Measurements from ENCODE around the gene PRR22. TPM values are rescaled to one million over a fixed set of nuclear protein-coding genes. Genes with fewer than 3 reads are reported as not detected.

PRR22 gene
- total and polyA plus RNA-seq, 7 experiments from 2014 or later = 0.20 to 8.6 (median 6.1) TPM; not detected in 1

- Histone ChIP-seq H3K4me3 (ENCODE audit: low read length) (no peak overlapping the region), H3K36me3 (ENCODE audit: control insufficient read depth in 2 of 3, insufficient read depth in 3 of 3, low read length in 3 of 3) (no peaks in the 10 kb centered on the region)
- ATAC-seq = no peak
These were observed 32.7 kb upstream of the PRR22 start for GRCh38 chr19:5817218-5817617.

DNA sequence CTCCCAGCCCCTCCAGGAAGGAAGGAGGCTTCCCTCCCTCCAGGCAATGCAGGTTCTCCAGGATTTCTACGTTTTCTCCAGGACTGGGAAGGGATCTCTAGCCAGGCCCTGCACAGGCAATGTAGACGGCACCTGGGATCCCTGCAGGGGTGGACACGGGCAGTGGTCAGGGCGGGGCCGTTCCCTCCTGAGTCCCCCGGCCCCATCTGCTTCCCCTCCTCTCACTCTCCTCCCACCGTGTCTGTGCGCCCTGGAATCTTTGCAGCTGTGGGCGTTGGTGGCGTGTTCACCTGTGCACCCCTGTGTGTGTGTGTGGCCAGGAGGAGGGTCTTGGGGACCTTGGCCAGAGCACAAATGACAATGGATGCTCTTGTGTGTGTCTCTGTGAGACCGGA is 30.3 kb upstream of the PRR22 start:
- no peaks in the 10 kb centered on the region for H3K27me3 ChIP-seq (ENCODE audit: control insufficient read depth in 2 of 2, insufficient read depth in 2 of 2, low read length in 2 of 2)
- H3K27ac ChIP-seq (ENCODE audit: low read depth, low read length) = no peak overlapping the region
- Mint-ChIP-seq H3K4me1 (peaks cover 0 to 4% (median 0%) of the 10 kb centered on the region in 7 donors), H3K27ac (no peak overlapping the region), H3K27me3 (peaks cover 0 to 11% (median 3%) of the 10 kb centered on the region in 5 donors), H3K9me3 (no peaks in the 10 kb centered on the region), H3K36me3 (no peaks in the 10 kb centered on the region), H3K4me3 (no peak overlapping the region)
- DNase-seq (no peak), ATAC-seq (no peak)
- no peaks in the 10 kb centered on the region for H3K9me3 ChIP-seq (ENCODE audit: control insufficient read depth in 2 of 3, low read length in 3 of 3)
- ChIA-PET POLR2A (no interaction called here), CTCF (no interaction called here)
- H3K4me1 ChIP-seq (ENCODE audit: control insufficient read depth in 2 of 2, insufficient read depth in 2 of 2, low read length in 2 of 2) = no peaks in the 10 kb centered on the region
- H3K36me3 ChIP-seq (ENCODE audit: control insufficient read depth in 2 of 3, insufficient read depth in 3 of 3, low read length in 3 of 3) = no peaks in the 10 kb centered on the region
- intact Hi-C loops (cut with micrococcal nuclease) = no loop called here
- H3K4me3 ChIP-seq (ENCODE audit: low read length) = no peak overlapping the region

More at GRCh38 chr19:5817218-5817617, 32.7 kb upstream of the PRR22 start:
- Mint-ChIP-seq H3K4me1 (peaks cover 0 to 5% (median 0%) of the 10 kb centered on the region in 7 donors), H3K27ac (peak overlapping the region in 1 of 9 donors; percentile 19), H3K4me3 (no peak overlapping the region), H3K9me3 (peaks cover 0 to 2% (median 0%) of the 10 kb centered on the region in 11 donors), H3K27me3 (peaks cover 0 to 11% (median 3%) of the 10 kb centered on the region in 5 donors), H3K36me3 (no peaks in the 10 kb centered on the region)
- Histone ChIP-seq H3K9me3 (ENCODE audit: control insufficient read depth in 2 of 3, low read length in 3 of 3) (no peaks in the 10 kb centered on the region), H3K27ac (ENCODE audit: low read depth, low read length) (no peak overlapping the region), H3K27me3 (ENCODE audit: control insufficient read depth in 2 of 2, insufficient read depth in 2 of 2, low read length in 2 of 2) (no peaks in the 10 kb centered on the region), H3K4me1 (ENCODE audit: control insufficient read depth in 2 of 2, insufficient read depth in 2 of 2, low read length in 2 of 2) (no peaks in the 10 kb centered on the region)
- DNase-seq = no peak
- ChIA-PET CTCF (no interaction called here), POLR2A (no interaction called here)
- intact Hi-C loops (cut with micrococcal nuclease) = no loop called here

DNA sequence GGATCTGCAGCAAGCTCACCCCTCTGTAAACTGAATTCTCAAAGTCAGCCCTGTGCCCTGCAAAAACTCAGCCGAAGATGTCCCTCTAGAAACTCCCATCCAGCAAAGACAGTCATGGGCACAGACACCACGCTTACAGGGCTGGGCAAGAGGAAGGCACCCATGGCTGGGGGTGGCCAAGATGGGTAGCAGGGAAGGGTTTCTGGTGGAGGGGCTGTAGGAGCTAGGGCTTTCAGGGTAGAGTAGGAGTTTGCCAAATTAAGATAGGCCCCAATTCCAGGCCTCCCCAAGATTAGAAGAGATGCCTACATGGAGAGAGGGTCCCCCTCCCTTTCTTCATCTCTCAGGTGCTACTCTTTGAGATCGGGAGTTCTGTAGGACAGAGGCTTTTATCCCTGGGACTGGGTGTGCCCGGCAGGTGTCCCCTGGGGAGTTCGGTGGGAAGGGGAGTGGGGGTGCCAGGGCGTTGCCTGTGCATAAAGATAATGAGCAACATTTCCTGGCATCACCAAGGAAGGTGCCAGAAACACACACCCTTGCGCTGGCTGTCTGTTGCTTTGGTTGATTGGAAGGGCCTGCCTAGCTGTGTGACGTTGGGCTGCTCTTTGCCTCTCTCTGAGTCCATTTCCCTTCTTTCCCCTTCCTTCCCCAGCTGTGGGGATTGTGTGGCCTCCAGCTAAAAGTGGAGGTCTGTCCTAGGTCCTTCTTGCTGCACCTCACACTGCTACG is 29.7 kb upstream of the PRR22 start:
- no peak overlapping the region for H3K27ac ChIP-seq (ENCODE audit: low read depth, low read length)
- ChIA-PET POLR2A (no interaction called here), CTCF (no interaction called here)
- peaks cover 0 to 4% (median 0%) of the 10 kb centered on the region in 7 donors for H3K4me1 Mint-ChIP-seq
- no peak overlapping the region for H3K4me3 ChIP-seq (ENCODE audit: low read length)
- H3K27ac Mint-ChIP-seq = no peak overlapping the region
- no peaks in the 10 kb centered on the region for H3K36me3 ChIP-seq (ENCODE audit: control insufficient read depth in 2 of 3, insufficient read depth in 3 of 3, low read length in 3 of 3)
- H3K4me1 ChIP-seq (ENCODE audit: control insufficient read depth in 2 of 2, insufficient read depth in 2 of 2, low read length in 2 of 2) = no peaks in the 10 kb centered on the region
- H3K36me3 Mint-ChIP-seq = no peaks in the 10 kb centered on the region
- no peaks in the 10 kb centered on the region for H3K9me3 ChIP-seq (ENCODE audit: control insufficient read depth in 2 of 3, low read length in 3 of 3)
- DNase-seq (no peak), ATAC-seq (no peak)
- no peaks in the 10 kb centered on the region for H3K27me3 ChIP-seq (ENCODE audit: control insufficient read depth in 2 of 2, insufficient read depth in 2 of 2, low read length in 2 of 2)
- intact Hi-C loops (cut with micrococcal nuclease) = no loop called here
- no peaks in the 10 kb centered on the region for H3K9me3 Mint-ChIP-seq
- peaks cover 0 to 11% (median 3%) of the 10 kb centered on the region in 5 donors for H3K27me3 Mint-ChIP-seq
- H3K4me3 Mint-ChIP-seq = no peak overlapping the region

GRCh38 chr19:5811117-5811516 is 26.6 kb upstream of the PRR22 start:
- no peaks in the 10 kb centered on the region for H3K9me3 Mint-ChIP-seq
- no peaks in the 10 kb centered on the region for H3K27me3 ChIP-seq (ENCODE audit: control insufficient read depth in 2 of 2, insufficient read depth in 2 of 2, low read length in 2 of 2)
- no peaks in the 10 kb centered on the region for H3K9me3 ChIP-seq (ENCODE audit: control insufficient read depth in 2 of 3, low read length in 3 of 3)
- intact Hi-C loops (cut with micrococcal nuclease) = no loop called here
- H3K27ac Mint-ChIP-seq = no peak overlapping the region
- DNase-seq = no peak
- CTCF ChIA-PET = no interaction called here
- H3K27ac ChIP-seq (ENCODE audit: low read depth, low read length) = no peak overlapping the region
- H3K4me3 ChIP-seq (ENCODE audit: low read length) = no peak overlapping the region
- POLR2A ChIA-PET = interaction anchor here (0.6 to 2.3 kb wide), 2 partner anchors 16 to 1088 kb away, joined by 4 to 6 read pairs; no protein-coding TSS in a partner anchor
- no peak overlapping the region for H3K4me3 Mint-ChIP-seq
- no peaks in the 10 kb centered on the region for H3K36me3 ChIP-seq (ENCODE audit: control insufficient read depth in 2 of 3, insufficient read depth in 3 of 3, low read length in 3 of 3)
- H3K4me1 Mint-ChIP-seq = peaks cover 0 to 3% (median 0%) of the 10 kb centered on the region in 7 donors
- H3K36me3 Mint-ChIP-seq = no peaks in the 10 kb centered on the region
- ATAC-seq = no peak
- no peaks in the 10 kb centered on the region for H3K4me1 ChIP-seq (ENCODE audit: control insufficient read depth in 2 of 2, insufficient read depth in 2 of 2, low read length in 2 of 2)
- H3K27me3 Mint-ChIP-seq = peaks cover 0 to 16% (median 0%) of the 10 kb centered on the region in 5 donors

- intact Hi-C loops (cut with micrococcal nuclease) = no loop called here
- CTCF ChIA-PET = interaction anchor here (0.9 kb wide), 1 partner anchor 213 kb away, joined by 3 read pairs; no protein-coding TSS in a partner anchor
- Histone ChIP-seq H3K4me3 (ENCODE audit: low read length) (no peak overlapping the region), H3K4me1 (ENCODE audit: control insufficient read depth in 2 of 2, insufficient read depth in 2 of 2, low read length in 2 of 2) (peaks cover under 1 to 2% of the 10 kb centered on the region in 2 donors), H3K27ac (ENCODE audit: low read depth, low read length) (no peak overlapping the region), H3K9me3 (ENCODE audit: control insufficient read depth in 2 of 3, low read length in 3 of 3) (no peaks in the 10 kb centered on the region), H3K36me3 (ENCODE audit: control insufficient read depth in 2 of 3, insufficient read depth in 3 of 3, low read length in 3 of 3) (no peaks in the 10 kb centered on the region), H3K27me3 (ENCODE audit: control insufficient read depth in 2 of 2, insufficient read depth in 2 of 2, low read length in 2 of 2) (no peaks in the 10 kb centered on the region)
- POLR2A ChIA-PET = interaction anchor here (2.3 kb wide), 1 partner anchor 18 kb away, joined by 6 read pairs; no protein-coding TSS in a partner anchor
- DNase-seq (no peak), ATAC-seq (no peak)
- no peak overlapping the region for H3K4me3 Mint-ChIP-seq
- H3K9me3 Mint-ChIP-seq = no peaks in the 10 kb centered on the region
- H3K27me3 Mint-ChIP-seq = peaks cover 0 to 22% (median 0%) of the 10 kb centered on the region in 5 donors
- no peaks in the 10 kb centered on the region for H3K36me3 Mint-ChIP-seq
- peak overlapping the region in 1 of 9 donors; percentile 27 for H3K27ac Mint-ChIP-seq
- peaks cover 0 to 6% (median 1%) of the 10 kb centered on the region in 7 donors for H3K4me1 Mint-ChIP-seq
These were observed 24.9 kb upstream of the PRR22 start for GRCh38 chr19:5809469-5809868.

GRCh38 chr19:5809053-5809452 is 24.5 kb upstream of the PRR22 start:
- ChIA-PET CTCF (interaction anchor here (0.9 kb wide), 1 partner anchor 214 kb away, joined by 3 read pairs; no protein-coding TSS in a partner anchor), POLR2A (interaction anchor here (1.1 to 2.3 kb wide), 2 partner anchors 18 to 19 kb away, joined by 4 to 6 read pairs; no protein-coding TSS in a partner anchor)
- intact Hi-C loops (cut with micrococcal nuclease) = no loop called here
- ATAC-seq (no peak), DNase-seq (no peak)
- H3K36me3 ChIP-seq (ENCODE audit: control insufficient read depth in 2 of 3, insufficient read depth in 3 of 3, low read length in 3 of 3) = no peaks in the 10 kb centered on the region
- Mint-ChIP-seq H3K27ac (peak overlapping the region in 1 of 9 donors; percentile 20), H3K4me1 (peaks cover 0 to 10% (median 5%) of the 10 kb centered on the region in 7 donors), H3K4me3 (no peak overlapping the region), H3K36me3 (no peaks in the 10 kb centered on the region), H3K27me3 (peaks cover 0 to 26% (median 0%) of the 10 kb centered on the region in 5 donors), H3K9me3 (no peaks in the 10 kb centered on the region)
- H3K9me3 ChIP-seq (ENCODE audit: control insufficient read depth in 2 of 3, low read length in 3 of 3) = no peaks in the 10 kb centered on the region
- peaks cover 4 to 6% of the 10 kb centered on the region in 2 donors for H3K4me1 ChIP-seq (ENCODE audit: control insufficient read depth in 2 of 2, insufficient read depth in 2 of 2, low read length in 2 of 2)
- no peak overlapping the region for H3K27ac ChIP-seq (ENCODE audit: low read depth, low read length)
- H3K4me3 ChIP-seq (ENCODE audit: low read length) = no peak overlapping the region
- no peaks in the 10 kb centered on the region for H3K27me3 ChIP-seq (ENCODE audit: control insufficient read depth in 2 of 2, insufficient read depth in 2 of 2, low read length in 2 of 2)
